K562 (cell line): ENCODE data around the gene SFN. TPM values are rescaled to one million over a fixed set of nuclear protein-coding genes. Genes with fewer than 3 reads are reported as not detected.

ENCODE experiments used
- CEBPB ChIP-seq: fragments of 450-650 bp; IDR thresholded peaks from 2 replicates; pipeline ENCODE4 v1.6.1; 2016; ENCODE audit warnings: missing genetic modification characterization, missing compliant biosample characterization
- CREM ChIP-seq: IDR thresholded peaks from 2 replicates; pipeline ENCODE4 v1.6.1; 2014; ENCODE audit warnings: antibody characterized with exemption, low read depth
- CXXC5 ChIP-seq: fragments of 250-450 bp; sonication (Bioruptor Pico); IDR thresholded peaks from 2 replicates; pipeline ENCODE4 v1.8.0; 2022; ENCODE audit warnings: inconsistent platforms, mild to moderate bottlenecking, moderate library complexity
- DDX20 ChIP-seq: fragments of 450-650 bp; IDR thresholded peaks from 2 replicates; pipeline ENCODE4 v1.6.1; 2016; ENCODE audit warnings: missing genetic modification characterization, low read depth, mild to moderate bottlenecking, missing compliant biosample characterization, moderate library complexity
- KLF10 ChIP-seq: fragments of 250-450 bp; sonication (Bioruptor Pico); IDR thresholded peaks from 2 replicates; pipeline ENCODE4 v1.6.1; 2021; ENCODE audit warnings: matching md5 sums
- MYC ChIP-seq, 2 experiments: fragments of 250-450 bp in 1 of 2; sonication (Bioruptor Pico) in 1 of 2; IDR thresholded peaks; 2 replicates each; pipeline versions ENCODE4 v1.5.1 to v1.6.1; 2012 to 2021; ENCODE audit warnings: low read depth in 2 of 2, borderline replicate concordance in 1 of 2, improper control_type of control experiment in 1 of 2, low read length in 1 of 2, mild to moderate bottlenecking in 1 of 2, moderate library complexity in 1 of 2
- NBN ChIP-seq: fragments of 450-650 bp; IDR thresholded peaks from 2 replicates; pipeline ENCODE4 v1.6.1; 2016; ENCODE audit warnings: low read depth, mild to moderate bottlenecking
- NR4A1 ChIP-seq, 2 experiments: fragments of 250-450 bp in 1 of 2; fragments of 450-650 bp in 1 of 2; sonication (Bioruptor Pico) in 1 of 2; IDR thresholded peaks; 2 replicates each; pipeline versions ENCODE4 v1.4.0 to v1.6.1; 2016 to 2020; ENCODE audit warnings: mild to moderate bottlenecking in 2 of 2, missing compliant biosample characterization in 1 of 2, missing genetic modification characterization in 1 of 2, moderate library complexity in 1 of 2
- PHF20 ChIP-seq: fragments of 450-650 bp; IDR thresholded peaks from 2 replicates; pipeline ENCODE4 v1.6.1; 2018; ENCODE audit not compliant: partially characterized antibody
- POLR2G ChIP-seq: fragments of 200-400 bp; formaldehyde crosslinking; IDR thresholded peaks from 2 replicates; pipeline ENCODE4 v1.6.1; 2017; ENCODE audit warnings: low read depth, mild to moderate bottlenecking, antibody characterized with exemption, low read length, moderate library complexity
- RAD21 ChIP-seq, 2 experiments: fragments of 250-450 bp in 1 of 2; fragments of 450-650 bp in 1 of 2; sonication (Bioruptor Pico) in 1 of 2; formaldehyde crosslinking in 1 of 2; IDR thresholded peaks in 1 of 2; conservative IDR thresholded peaks in 1 of 2; 2 replicates each; pipeline versions ENCODE4 v1.4.0 to v1.8.0; 2020 to 2022; ENCODE audit warnings: mild to moderate bottlenecking in 2 of 2, moderate library complexity in 1 of 2
- RBBP5 ChIP-seq: fragments of 200-600 bp; sonication (generic); IDR thresholded peaks from 2 replicates; pipeline ENCODE4 v1.6.1; 2012; ENCODE audit warnings: borderline replicate concordance, mild to moderate bottlenecking, low read length, control low read depth, inconsistent platforms; ENCODE audit not compliant: insufficient read depth, poor library complexity, severe bottlenecking
- RBFOX2 ChIP-seq: fragments of 200-400 bp; formaldehyde crosslinking; IDR thresholded peaks from 2 replicates; pipeline ENCODE4 v1.6.1; 2017; ENCODE audit warnings: low read depth, mild to moderate bottlenecking, low read length, moderate library complexity
- SMAD2 ChIP-seq: fragments of 150-350 bp; IDR thresholded peaks from 2 replicates; pipeline ENCODE4 v1.6.1; 2014; ENCODE audit warnings: low read depth, mild to moderate bottlenecking, low read length
- TAF1 ChIP-seq: IDR thresholded peaks from 2 replicates; pipeline ENCODE4 v1.6.1; 2011; ENCODE audit warnings: mild to moderate bottlenecking, low read length, moderate library complexity; ENCODE audit not compliant: insufficient read depth, control insufficient read depth, severe bottlenecking; ENCODE audit errors: extremely low read depth
- TBP ChIP-seq: optimal IDR thresholded peaks from 2 replicates; pipeline ENCODE3; 2011; ENCODE audit warnings: low read depth, low read length, improper control_type of control experiment
- VEZF1 ChIP-seq: fragments of 200-800 bp; sonication (Bioruptor generic); IDR thresholded peaks from 2 replicates; pipeline ENCODE4 v1.6.1; 2017; ENCODE audit warnings: missing genetic modification characterization, missing compliant biosample characterization
- ZNF197 ChIP-seq: fragments of 200-800 bp; sonication (Bioruptor generic); IDR thresholded peaks from 2 replicates; pipeline ENCODE4 v1.6.1; 2016; ENCODE audit warnings: low read depth, missing genetic modification characterization, missing compliant biosample characterization
- ZNF408 ChIP-seq: fragments of 250-450 bp; sonication (Bioruptor Pico); IDR thresholded peaks from 2 replicates; pipeline ENCODE4 v1.4.0; 2020; ENCODE audit warnings: low read depth, mild to moderate bottlenecking, moderate library complexity
- ZNF639 ChIP-seq, 2 experiments: fragments of 200-800 bp in 1 of 2; sonication (Bioruptor generic) in 1 of 2; sonication (generic) in 1 of 2; formaldehyde crosslinking in 1 of 2; IDR thresholded peaks in 1 of 2; conservative IDR thresholded peaks in 1 of 2; 2 replicates each; pipeline versions ENCODE4 v1.5.0 to v1.6.1; 2016 to 2020; ENCODE audit warnings: missing compliant biosample characterization in 1 of 2, missing genetic modification characterization in 1 of 2, missing genetic modification reagents in 1 of 2
- ZNF830 ChIP-seq: fragments of 250-450 bp; sonication (Bioruptor Pico); IDR thresholded peaks from 2 replicates; pipeline ENCODE4 v1.5.0; 2021; ENCODE audit warnings: mild to moderate bottlenecking
- polyA plus RNA-seq, 8 experiments: library from polyadenylated mRNA; depleted of rRNA in 4 of 8; stranded (reverse) in 5 of 8; unstranded in 3 of 8; fragments of >200 nt; fragmentation: Nextera tagmentation in 2 of 8; fragmentation: Illumina TruSeq in 1 of 8; extraction: Ambion mirVana in 2 of 8; extraction: Trizol in 1 of 8; gene quantifications; 2 replicates each; pipeline versions ENCODE4 v1.2.1 to v1.2.3, GENCODE V29; 2011 to 2014; ENCODE audit warnings: inconsistent platforms in 1 of 8, missing spikeins in 1 of 8
- total RNA-seq, 7 experiments: library from RNA; depleted of rRNA in 6 of 7; stranded (reverse); fragments of >200 nt in 6 of 7; fragmentation: Illumina TruSeq in 2 of 7; extraction: Trizol in 2 of 7; gene quantifications; 2 replicates each; pipeline versions ENCODE4 v1.2.1 to v1.2.3, GENCODE V29; 2011 to 2021; ENCODE audit warnings: low replicate concordance in 1 of 7

The SFN gene
- total and polyA plus RNA-seq, 9 of the 15 experiments (the other 6 are each of a cell fraction or from before 2014, with no cell fraction given), result 0.10 to 3.8 (median 2.0) TPM

- TF ChIP-seq ZNF830 (CRISPR knock-in tag), result 0 out of 2 replicates have a peak, but pooled peaks have one; percentile 59
- peak; percentile 67; the same call in 1 of the 2 replicates for TF ChIP-seq ZNF197 (CRISPR knock-in tag)
- peak; percentile 68 for TF ChIP-seq RBBP5
- peak; percentile 72 for TF ChIP-seq VEZF1 (CRISPR knock-in tag)
- TF ChIP-seq RBFOX2, result peak; percentile 60
- no peak for TF ChIP-seq NBN
- TF ChIP-seq NR4A1 (CRISPR knock-in tag; IDR thresholded peaks at IDR 0.05), result no peak
- 0 out of 2 replicates have a peak, but pooled peaks have one; percentile 16 for TF ChIP-seq NR4A1 (tag; IDR thresholded peaks at IDR 0.05)
- TF ChIP-seq CXXC5 (CRISPR knock-in tag), result peak; percentile 84
- TF ChIP-seq KLF10, result no peak
- TF ChIP-seq PHF20, result peak; percentile 72
- no peak for TF ChIP-seq DDX20
- no peak for TF ChIP-seq CEBPB (tag)
- TF ChIP-seq MYC (IDR thresholded peaks at IDR 0.05; ENCODE audit: low read depth, low read length), result peak; percentile 53
- TF ChIP-seq MYC (CRISPR knock-in tag; IDR thresholded peaks at IDR 0.05; ENCODE audit: borderline replicate concordance, low read depth), result no peak
- peak in 1 of 2 experiments; percentile 92; a peak in 2 of 4 replicates for TF ChIP-seq ZNF639 (CRISPR knock-in tag; conservative IDR thresholded peaks at IDR 0.05 in 1 of 2, IDR thresholded peaks at IDR 0.05 in 1 of 2)
- peak; percentile 24 for TF ChIP-seq TBP
- TF ChIP-seq SMAD2, result no peak
- no peak for TF ChIP-seq ZNF408 (CRISPR knock-in tag)
- TF ChIP-seq CREM, result no peak
- peak; percentile 83 for TF ChIP-seq POLR2G
- peak; percentile 33 for TF ChIP-seq TAF1
- TF ChIP-seq RAD21 (CRISPR knock-in tag; conservative IDR thresholded peaks at IDR 0.05 in 1 of 2, IDR thresholded peaks at IDR 0.05 in 1 of 2), result 0 out of 4 replicates have a peak, but pooled peaks of 1 of the 2 experiments have one; percentile 7
These were observed 36.5 kb upstream of the SFN start, which contains the start of gene ZDHHC18 (continued) for GRCh38 chr1:26826261-26827105.
